HL-60/S4 treated with phorbol 12-myristate 13-acetate at 8.2 ng/mL for 4 days and 3 days (cell line): ENCODE results near the gene PIK3R4.

ENCODE experiments used
- in situ Hi-C: fragments of 300-500 bp; cut with MboI; formaldehyde crosslinking; loops from 2 replicates; pipeline ENCODE4 v1.15.0; 2022; ENCODE audit warnings: low sequenced_read_pairs

Gene PIK3R4

GRCh38 chr3:130746246-130747039 is at the start of gene PIK3R4:
TSS of gene PIK3R4 (minus strand) at chr3:130746829. CDS start at chr3:130745218, 1,611 bp downstream.
- in situ Hi-C loops: no loop called here

GRCh38 chr3:130795396-130795795 is 48.8 kb upstream of the PIK3R4 start:
- in situ Hi-C loops: no loop called here

GRCh38 chr3:130792246-130792645 is 45.6 kb upstream of the PIK3R4 start:
- in situ Hi-C loops: no loop called here

- in situ Hi-C loops: no loop called here
Observed at GRCh38 chr3:130789782-130790322, 43.2 kb upstream of the PIK3R4 start.

GRCh38 chr3:130787422-130788068 is 40.9 kb upstream of the PIK3R4 start:
- in situ Hi-C loops: no loop called here

GRCh38 chr3:130786306-130786705 is 39.7 kb upstream of the PIK3R4 start:
- in situ Hi-C loops: no loop called here

DNA sequence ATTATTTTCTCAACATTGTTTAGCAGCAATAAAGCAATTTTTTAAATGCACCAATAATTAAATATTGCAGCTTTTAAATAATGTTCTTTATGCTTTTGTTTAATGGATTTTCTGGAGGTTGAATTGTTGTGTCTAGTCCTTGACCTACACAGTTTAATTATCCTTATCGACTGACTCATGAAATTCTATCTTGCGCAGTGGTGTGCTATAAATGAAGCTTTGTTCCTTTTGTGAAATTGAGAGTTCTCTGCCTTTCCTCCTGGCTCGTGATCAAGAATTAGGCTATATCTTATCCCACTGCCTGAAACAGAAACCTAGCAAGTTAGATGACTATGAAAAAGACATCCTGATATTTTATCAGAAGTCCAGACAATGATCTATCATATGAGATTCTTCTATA is 37.0 kb upstream of the PIK3R4 start:
- in situ Hi-C loops: no loop called here

- in situ Hi-C loops: no loop called here
Observed at GRCh38 chr3:130779486-130779885, 32.9 kb upstream of the PIK3R4 start.

DNA sequence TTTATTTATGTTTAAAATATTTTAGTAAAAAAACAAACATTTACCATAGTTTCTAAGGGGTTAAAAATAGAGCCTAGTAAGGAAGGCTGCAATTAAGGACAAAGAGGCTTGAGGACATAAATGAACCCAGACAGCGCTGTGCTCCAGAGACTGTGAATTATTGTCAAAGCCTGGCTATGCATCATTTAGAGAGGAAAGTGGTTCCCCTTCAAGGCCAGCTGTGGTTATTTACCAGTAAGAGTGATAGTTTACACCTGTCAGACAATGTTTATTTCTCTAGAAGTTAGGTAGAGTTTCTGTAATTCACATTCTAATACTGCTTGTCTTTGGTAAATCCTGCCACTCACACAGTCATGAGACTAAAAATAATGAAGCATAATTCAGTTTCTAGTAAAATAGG is 32.4 kb upstream of the PIK3R4 start:
- in situ Hi-C loops: no loop called here

GRCh38 chr3:130773366-130773765 is 26.7 kb upstream of the PIK3R4 start:
- in situ Hi-C loops: no loop called here

DNA sequence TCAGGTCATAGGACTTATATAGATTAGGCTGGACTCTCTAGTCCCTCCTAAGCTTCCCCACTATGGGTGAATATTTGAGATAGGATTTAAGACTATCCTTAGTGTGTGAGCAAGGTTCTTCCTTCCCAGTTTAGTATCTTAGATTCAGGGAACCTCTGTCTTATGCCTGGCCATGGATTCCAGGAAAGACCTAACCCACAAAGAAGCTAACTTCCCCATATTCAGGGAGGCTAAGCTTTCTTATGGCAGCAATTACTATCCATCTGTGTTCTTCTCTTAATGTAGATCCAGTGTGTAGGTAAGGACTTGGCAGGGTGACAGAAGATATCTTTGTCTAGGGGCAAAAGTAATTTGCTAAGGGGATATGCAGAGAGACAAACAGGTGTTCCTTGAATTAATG is 25.5 kb upstream of the PIK3R4 start:
- in situ Hi-C loops: no loop called here

DNA sequence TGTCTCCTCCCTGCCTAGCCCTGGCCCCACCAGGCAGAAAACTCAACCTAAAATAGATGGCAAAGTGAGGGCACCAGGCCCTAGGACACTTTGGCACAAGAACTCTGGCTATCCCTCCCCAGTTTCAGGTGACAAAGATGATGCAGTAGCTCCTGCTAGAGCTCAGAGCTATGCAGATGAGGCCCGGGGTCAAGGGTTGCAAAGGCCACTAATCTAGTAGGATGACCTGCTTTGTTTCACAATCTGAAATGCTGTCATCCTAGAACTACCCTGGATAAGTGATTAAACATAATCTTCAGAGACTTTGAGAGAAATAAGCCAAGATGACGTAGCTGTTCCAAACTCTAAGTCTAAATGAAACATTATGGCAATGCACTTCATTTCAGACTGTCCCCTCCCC is 24.0 kb upstream of the PIK3R4 start:
- in situ Hi-C loops: no loop called here

DNA sequence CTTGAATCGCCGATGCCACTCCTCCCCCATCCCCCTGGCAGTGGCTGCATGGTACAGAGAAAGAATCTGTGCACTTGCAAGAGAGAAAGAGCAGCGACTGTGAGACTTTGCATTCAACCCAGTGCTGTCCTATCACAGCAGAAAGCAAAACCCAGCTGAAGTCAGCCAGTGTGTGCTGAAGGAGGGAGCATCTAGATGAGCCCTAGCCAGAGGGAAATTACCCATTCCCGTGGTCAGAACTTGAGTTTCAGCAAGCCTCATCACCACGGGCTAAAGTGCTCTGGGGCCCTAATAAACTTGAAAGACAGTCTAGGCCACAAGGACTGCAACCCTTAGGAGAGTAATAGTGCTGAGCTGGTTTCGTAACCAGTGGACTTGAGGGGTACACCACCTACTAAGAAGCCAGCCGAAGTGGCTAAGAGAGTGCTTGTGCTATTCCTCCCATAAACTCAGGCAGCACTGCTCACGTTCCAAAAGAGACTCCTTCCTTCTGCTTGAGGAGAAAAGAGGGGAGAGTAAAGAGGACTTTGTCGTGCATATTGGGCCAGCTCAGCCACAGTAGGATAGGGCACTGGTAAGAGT is 15.2 kb upstream of the PIK3R4 start:
- in situ Hi-C loops: loop anchor here (10.0 kb wide), 1 partner anchor 133 kb away; the partner anchor contains the start of gene ATP2C1

DNA sequence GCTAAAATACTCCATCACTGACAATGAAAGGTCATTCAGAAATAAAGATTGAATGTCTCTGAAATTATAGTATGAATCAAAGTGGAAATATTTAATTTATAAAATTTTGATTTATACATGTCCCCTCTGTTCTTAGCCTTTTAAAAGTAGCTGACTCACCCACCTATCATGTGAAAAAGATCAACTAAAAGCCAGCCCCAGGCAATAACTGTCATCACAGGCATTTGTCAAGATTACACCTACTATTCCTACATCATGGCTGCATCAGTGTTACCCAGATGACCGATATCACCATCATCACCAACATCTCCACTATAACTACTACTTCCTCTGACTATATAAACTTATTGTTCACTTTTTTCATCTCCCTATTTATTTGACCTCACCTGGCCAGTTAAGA is 14.3 kb upstream of the PIK3R4 start:
- in situ Hi-C loops: loop anchor here (10.0 kb wide), 1 partner anchor 134 kb away; the partner anchor contains the start of gene ATP2C1

DNA sequence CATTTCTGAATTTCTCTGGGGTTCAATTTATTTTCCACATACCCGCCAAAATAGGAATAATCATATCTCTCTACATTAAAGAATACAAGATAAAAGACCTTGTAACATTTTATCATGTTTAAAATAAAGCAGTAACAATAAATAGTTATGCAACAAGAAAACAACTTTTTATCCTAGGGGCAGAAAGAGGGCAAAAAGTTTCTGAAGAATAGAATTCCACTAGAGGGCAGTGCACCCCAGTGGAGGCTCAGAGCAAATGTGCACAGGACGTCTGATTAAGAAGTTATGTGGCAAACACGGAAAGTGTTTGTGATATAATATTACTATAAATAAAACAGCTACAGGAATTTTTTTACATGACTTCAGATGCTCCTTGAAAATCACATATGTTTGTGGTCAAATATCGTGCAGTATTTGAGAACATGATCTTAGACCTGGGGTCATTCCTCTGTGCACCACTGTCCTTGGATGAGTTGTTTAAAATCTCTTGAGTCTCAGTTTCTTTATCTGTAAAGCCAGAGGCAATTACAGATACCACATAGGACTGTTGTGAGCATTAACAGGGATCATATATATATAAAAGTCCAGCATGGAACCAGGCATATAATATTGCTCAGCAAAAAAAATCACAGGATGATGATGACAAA is 13.2 kb upstream of the PIK3R4 start:
- in situ Hi-C loops: loop anchor here (10.0 kb wide), 1 partner anchor 135 kb away; the partner anchor contains the start of gene ATP2C1

DNA sequence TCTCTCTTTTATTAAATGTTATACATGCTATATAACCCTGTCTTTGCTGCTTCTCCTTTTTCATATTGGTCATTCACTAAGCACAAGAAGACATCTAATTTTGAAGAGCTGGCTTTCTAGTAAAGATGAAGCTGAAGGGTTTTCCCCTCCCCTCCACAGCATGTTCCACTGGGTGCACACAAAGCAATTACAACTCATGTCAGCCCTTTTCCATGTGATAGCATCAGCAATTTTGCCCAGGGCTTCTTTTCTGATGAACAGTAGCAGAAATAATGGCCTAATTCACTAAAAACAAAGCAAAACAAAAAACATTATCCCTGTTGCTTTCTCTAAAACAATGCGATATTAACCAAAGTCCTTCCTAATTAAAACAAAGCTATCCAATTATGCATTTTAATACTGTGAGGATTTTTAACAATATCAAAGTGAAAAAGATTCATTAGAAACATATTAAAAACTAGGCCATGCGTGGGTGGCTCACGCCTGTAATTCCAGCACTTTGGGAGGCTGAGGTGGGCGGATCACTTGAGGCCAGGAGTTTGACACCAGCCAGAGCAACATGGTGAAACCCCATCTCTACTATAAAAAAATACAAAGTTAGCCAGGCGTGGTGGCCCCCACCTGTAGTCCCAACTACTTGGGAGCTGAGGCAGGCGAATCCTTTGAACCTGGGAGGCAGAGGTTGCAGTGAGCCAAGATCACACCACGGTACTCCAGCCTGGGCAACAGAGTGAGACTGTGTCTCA is 12.2 kb upstream of the PIK3R4 start:
- in situ Hi-C loops: no loop called here

DNA sequence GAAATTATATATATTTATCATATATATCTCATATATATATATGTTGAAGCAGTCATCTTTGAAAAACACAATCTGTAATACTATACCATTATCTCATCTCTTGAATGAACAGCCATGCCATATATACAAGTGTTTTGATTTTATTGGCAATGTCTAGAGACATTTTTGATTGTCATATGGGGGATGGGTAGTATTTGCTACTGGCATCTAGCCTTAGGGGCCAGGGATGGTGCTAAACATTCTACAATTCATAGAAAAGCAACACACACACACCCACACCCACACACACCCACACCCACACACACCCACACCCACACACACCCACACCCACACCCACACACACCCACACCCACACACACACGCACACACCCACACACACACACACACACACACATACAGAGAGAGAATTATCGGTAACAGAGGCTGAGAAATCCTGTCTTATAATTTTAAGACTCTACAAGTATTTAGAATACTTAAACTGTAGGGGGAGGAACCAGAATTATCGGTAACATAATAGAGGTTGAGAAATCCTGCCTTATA is 11.1 kb upstream of the PIK3R4 start:
- in situ Hi-C loops: no loop called here

DNA sequence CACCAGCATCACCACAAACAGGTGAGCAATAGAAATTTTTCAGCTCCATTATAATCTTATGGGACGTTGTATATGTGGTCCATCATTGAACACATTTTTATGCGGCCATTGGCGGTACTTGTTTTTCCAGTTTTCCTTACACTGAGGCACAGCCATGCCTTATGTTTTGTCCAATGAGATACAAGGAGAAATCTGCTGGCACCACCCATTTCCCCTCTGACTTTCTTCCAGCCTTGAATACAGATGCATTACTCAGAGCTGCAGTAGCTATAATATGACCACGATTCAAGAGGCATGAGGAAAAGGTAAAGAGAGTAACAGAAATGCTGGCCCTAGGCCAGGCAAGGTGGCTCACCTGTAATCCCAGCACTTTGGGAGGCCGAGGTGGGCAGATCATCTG is 9.0 kb upstream of the PIK3R4 start:
- in situ Hi-C loops: no loop called here

- in situ Hi-C loops: no loop called here
Observed at GRCh38 chr3:130748981-130749380, 2.4 kb upstream of the PIK3R4 start.

DNA sequence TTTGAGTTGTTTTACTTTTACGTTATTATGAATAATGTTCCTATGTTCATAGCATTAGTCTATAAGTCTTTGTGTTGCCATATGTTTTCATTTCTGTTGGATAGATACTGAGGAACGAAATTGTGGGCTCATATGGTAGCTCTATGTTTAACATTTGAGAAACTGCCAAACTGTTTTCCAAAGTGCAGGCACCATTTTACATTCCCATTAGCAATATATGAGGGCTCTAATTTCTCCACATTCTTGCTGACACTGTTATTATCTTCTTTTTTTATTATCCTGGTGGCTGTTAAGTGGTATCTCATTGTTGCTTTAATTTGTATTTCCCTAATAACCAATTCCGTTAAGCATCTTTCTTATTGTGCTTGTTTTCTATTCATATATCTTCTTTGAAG is 1.8 kb upstream of the PIK3R4 start:
- in situ Hi-C loops: no loop called here
